Stimulated activated CD8-positive, alpha-beta memory T cell treated with anti-CD3 and anti-CD28 coated beads, Interleukin-15, amount 100 ng/mL, for 24 hours (primary cell): ENCODE measurements around the gene BAK1.
"Not testable (repeated sequence)": the region's sequence is repeated elsewhere in the genome, so short reads cannot be mapped to it uniquely, and the experiment has no call there.

Source experiments
- DNase-seq: peaks from one replicate; pipeline ENCODE4 v3.0.0-alpha.2; 2020; ENCODE audit warnings: low read depth

Gene BAK1

GRCh38 chr6:33607784-33608161 lies 27.7 kb upstream of the BAK1 start:
- DNase-seq, result no peak

GRCh38 chr6:33607126-33607783 lies 27.2 kb upstream of the BAK1 start:
- DNase-seq, result no peak

DNA sequence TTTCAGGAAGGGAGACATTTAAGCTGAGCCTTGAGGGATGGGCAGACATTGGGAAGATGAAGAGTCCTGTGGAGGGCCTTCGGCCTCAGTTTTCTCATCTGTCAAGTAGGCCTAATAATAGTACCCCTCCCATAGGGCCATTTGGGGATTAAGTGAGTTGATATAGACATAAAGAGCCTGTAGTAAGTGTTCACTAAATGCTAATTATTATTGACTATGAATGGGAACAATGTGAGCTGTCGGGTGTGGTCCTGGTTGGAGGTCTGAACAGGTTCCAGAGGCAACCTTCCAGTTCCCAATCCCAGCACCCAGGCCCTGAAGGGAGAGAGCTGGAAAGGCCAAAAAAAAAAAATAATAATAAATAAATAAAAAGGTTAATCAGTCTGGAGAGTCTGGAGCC lies 26.6 kb upstream of the BAK1 start:
- no peak for DNase-seq

DNA sequence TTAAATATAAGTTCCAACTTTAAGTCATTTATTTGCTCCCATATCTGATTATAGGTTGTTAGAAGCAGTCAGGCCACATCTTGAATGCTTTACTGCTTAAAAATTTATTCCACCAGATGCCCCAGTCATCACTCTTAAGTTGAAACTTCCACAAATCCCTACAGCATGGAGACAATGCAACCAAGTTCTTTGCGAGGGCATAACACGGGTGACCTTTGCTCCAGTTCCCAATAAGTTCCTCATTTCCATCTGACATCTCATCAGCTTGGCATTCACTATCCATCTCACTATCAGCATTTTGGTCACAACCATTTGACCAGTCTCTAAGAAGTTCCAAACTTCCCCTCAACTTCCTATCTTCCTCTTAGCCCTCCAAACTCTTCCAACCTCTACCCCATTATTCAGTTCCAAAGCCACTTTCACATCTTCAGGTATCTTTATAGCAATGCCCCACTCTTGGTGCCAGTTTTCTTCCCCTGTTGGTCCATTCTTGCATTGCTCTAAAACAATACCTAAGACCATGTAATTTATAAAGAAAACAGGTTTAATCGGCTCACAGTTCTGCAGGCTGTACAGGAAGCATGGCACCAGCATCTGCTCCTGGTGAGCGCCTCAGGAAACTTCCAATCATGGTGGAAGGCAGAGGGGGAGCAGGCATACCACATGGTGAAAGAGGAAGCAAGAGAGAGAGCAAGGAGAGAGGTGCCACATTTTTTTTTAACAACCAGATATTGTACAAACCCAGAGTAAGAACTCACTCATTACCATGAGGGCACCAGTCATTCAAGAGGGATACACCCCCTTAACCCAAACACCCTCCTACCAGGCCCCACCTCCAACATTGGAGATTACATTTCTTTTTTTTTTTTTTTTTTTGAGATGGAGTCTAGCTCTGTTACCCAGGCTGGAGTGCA lies 25.1 kb upstream of the BAK1 start:
- no peak for DNase-seq

- DNase-seq, result no peak
Measured at GRCh38 chr6:33602180-33602579, 22.1 kb upstream of the BAK1 start.

DNA sequence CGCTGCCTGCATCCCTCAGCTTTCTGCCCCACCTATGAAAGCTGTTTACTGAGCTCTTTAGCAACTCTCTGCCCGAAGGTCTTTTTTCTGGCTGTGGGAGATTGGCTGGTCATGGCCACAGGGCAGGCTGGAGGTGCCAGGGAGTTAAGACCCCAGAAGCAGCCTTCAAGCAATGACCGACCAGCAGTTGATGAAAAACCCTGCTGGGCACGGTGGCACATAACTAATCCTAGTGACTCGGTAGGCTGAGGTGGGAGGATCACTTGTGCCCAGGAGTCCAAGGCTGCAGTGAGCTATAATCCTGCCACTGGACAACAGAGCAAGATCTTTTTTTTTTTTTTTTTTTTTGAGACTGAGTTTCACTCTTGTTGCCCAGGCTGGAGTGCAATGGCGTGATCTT lies 20.7 kb upstream of the BAK1 start:
- no peak for DNase-seq

- DNase-seq, result no peak
Measured at GRCh38 chr6:33599413-33599938, 19.4 kb upstream of the BAK1 start.

- no peak for DNase-seq
Measured at GRCh38 chr6:33597551-33598322, 17.7 kb upstream of the BAK1 start.

GRCh38 chr6:33596894-33597293 lies 16.8 kb upstream of the BAK1 start:
- DNase-seq, result not testable (repeated sequence)

- DNase-seq, result no peak
Measured at GRCh38 chr6:33595001-33595846, 15.1 kb upstream of the BAK1 start.

- no peak for DNase-seq
Measured at GRCh38 chr6:33593414-33593727, 13.3 kb upstream of the BAK1 start.

DNA sequence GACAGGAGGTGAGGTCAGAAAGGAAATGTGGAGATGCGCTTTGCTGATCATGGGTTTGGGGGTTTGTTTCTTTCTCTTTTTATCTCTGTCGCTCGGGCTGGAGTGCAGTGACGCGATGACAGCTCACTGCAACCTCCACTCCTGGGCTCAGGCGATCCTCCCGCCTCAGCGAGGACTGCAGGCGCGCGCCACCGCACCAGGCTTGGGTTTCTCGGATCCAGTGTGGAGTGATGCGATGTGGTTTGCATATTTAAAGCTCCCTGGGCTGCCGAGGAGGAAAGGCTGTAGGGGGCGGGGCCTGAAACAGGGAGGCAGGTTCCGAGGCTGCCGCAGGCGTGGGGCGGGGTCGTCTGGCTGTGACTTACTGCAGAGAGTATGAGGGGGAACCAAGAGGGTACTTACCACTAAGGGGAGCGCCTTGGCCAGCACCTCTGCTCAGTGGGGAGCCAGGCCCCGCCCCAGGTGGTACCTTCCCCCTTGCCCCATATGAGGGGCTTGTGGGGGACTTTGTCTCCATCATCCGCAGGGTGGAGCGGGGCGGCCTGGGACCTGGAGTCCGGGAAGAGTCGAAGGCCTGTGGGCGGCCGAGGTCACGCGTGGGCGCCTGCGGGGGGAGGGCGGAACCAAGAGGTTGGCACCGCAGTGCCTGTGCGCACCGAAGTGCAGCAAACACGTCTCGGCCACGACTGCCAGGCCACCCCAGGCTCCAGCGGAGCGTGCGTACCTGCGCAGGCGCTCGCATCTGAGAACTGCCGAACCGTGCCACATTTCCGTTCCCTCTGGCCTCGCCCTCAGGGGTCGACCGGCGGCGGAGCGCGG lies 12.7 kb upstream of the BAK1 start:
- no peak for DNase-seq

- DNase-seq, result no peak
Measured at GRCh38 chr6:33592280-33592594, 12.2 kb upstream of the BAK1 start.

DNA sequence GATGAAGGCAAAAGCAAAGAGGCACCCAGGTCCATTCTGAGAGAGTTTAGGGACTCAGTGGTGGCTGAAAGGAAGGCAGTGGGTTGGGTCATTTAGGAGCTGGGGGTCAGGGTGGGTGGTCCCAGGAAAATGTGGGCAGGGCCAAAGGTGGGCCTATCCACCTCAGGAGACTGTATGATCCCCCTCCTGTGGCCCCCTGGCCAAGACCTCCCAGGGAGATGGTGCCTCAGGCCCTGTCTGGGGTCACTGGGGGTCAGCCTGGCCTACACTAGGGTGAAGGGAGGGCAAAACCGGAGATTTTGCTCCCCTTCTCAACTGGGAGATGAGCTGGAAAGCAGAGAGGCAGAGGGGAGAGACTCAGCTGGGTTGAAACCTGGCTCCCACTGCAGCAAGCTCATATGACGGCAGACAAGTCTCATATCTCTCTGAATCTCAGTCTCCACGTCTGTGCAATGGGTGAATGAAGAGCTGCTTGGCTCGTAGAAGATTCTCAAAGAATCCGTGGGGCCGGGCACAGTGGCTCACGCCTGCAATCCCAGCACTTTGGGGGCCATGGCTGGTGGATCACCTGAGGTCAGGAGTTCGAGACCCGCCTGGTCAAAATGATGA lies 11.5 kb upstream of the BAK1 start:
- DNase-seq, result no peak

DNA sequence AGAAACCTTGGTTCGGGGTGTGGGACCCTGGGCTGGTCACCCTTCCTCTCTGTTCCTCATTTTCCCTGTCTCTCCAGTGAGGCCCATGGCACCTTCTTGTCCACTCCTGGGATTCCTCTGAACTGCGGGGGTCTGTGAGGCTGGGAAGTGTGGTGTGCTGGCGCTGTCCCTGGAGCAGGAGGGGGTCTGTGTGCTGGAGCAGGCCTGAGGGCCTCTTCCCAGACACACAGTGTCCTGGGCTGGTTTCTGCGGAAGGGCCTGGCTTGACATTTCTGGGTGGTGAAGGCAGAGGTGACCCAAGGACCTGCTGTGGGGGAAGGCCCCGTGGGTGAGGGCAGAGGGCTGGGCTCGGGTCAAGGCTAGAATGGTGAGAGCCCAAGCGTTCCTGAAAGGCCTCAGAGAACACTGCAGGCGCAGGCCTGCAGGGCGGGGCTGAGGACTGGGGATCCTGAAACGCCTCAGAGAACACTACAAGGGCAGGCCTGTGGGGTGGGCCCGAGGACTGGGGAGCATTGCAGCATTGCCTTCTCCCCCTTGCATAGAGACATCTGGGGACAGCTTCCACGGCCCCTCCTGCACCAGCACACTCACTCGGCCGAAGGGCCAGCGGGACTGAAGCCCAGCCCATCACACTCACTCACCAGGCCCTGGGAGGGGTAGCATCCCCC lies 10.6 kb upstream of the BAK1 start:
- no peak for DNase-seq

DNA sequence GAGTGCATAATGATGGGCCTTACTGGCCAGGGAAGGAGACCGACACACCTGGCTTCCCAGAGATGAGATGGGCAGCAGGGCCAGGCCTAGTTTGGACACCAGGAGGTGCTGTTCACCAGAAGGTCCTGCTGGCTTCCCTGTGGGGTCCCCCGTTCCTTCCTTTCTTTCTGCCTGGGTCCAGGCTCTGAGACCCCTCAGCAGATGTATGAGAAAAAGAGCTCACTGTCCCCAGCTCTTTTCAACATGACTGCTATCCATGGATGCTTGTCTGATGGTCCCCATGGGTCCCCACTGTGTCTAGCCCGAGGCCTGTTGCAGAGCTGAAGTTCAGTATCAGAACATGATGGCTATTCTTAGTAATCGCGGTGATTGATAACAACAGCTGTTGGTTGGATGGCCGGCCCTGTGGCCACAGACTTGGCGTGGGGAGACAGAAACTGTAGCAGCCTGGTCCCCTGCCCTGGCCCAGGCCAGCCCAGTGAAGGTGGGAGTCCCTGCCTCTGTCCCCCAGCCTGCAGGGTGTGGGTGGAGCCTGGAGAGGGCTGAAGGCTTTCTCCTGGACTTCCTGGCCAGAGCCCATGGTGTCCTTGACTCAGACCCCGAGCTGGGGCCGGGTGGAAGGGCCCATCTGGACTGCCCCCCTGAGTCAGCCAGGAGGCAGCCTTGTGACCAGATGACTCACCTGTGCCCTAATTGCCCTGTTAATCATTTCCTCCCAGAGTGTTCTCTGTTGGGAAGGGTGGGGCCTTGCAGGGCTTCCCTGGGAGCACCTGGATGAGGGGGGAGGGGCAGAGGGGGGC lies 9.9 kb upstream of the BAK1 start:
- DNase-seq, result no peak

DNA sequence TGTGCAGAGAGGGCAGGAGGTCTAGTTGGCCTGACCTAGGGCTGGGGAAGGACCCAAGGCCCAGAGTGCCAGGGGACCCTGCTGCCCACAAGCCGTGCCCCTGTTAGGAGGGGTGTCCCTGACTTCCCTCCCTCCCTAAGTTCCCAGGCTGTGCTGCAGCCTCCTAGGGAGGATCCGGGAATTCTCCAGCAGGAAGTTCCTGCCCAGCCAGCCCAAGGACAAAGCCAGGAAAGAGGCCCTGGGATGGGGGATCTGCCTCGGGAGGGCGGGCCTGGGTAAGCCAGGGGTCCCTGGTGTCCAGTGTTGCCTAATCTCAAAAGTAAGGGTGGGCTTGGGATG lies 9.3 kb upstream of the BAK1 start:
- DNase-seq, result no peak

DNA sequence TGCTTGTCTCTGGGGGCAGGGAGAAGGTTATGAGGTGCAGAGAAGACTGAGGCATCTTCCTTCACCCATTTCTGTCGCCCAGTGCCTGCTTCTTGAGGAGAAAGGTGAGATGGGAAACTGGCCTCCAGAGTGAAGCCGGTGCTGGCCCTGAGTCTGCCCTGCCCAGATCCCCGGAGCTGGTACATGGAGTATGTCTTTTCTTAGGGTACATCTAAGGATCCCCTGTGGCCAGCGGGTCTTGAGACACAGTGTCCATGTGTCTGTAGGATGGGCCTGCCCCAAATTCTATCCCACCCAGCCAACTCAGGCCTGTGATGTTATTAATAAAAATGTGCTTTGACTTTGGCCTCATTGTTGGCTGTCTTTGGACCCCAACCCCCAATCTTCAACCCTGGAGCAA lies 8.8 kb upstream of the BAK1 start:
- no peak for DNase-seq

- DNase-seq, result no peak
Measured at GRCh38 chr6:33587529-33587928, 7.5 kb upstream of the BAK1 start.
